ENCODE measurements around the gene PIP5K1C.
A peak's percentile ranks its signal among the peaks of the same experiment; 100 is the strongest.
"Not testable (repeated sequence)": the region's sequence is repeated elsewhere in the genome, so short reads cannot be mapped to it uniquely, and the experiment has no call there.

PIP5K1C gene

DNA sequence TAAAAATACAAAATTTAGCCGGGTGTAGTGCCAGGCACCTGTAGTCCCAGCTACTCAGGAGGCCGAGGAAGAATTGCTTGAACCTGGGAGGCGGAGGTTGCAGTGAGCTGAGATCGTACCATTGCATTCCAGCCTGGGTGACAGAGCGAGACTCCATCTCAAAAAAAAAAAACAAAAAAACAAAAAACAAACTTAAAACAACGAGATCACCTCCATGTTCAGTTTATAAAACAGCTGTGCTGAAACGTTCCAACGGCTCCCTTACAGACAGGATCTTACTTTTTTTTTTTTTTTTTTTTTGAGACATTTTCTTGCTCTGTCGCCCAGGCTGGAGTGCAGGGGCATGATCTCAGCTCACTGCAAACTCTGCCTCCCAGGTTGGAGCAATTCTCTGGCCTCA lies 71.5 kb downstream of the PIP5K1C start:
- not testable (repeated sequence) for DNase-seq

- DNase-seq, result no peak
Observed at GRCh38 chr19:3627351-3627723, 72.9 kb downstream of the PIP5K1C start.

DNA sequence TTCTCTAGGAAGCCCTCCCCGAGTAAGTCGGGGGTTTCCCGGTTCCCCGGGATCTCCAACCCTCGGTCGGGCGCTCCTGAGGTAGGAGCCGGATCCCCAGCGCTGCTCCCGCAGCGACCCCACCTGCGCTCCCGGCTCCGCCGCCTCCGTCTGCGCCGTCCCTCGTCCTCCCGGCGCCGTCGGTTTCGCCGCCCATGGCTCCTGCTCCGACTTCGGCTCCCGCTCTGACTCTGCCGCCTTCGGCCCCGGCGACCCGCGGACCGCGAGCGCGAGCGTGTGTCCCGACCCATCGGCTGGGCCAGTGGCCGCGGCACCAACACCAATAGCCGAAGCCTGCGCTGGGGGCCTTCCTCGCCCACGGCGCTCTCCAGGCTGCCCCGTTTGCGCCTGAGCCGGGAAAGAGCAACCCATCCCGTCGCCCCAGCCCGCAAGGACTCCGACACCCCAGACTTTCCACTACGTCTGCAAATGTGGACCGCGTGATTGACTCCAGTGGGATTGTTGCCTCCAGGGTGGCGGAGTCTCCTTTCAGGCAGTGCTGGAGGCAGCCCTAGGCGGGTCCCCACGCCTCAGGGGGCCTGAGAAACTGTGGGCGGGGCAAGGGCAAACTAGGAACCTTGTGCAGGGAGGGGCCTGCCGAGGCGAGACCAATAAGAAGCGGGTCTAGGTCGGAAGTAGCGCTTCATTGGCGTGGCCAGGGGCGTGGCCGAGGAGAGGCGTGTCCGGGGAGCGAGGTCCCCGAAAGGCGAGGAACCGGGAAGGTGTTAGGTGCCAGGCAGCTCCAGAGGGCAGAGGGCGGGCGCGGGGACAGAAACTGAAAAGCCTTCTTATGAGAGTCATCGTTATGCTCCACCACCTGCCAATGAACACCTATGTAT lies 73.6 kb downstream of the PIP5K1C start, which contains the start of gene CACTIN:
CACTIN (minus strand) TSS at position 318 of the 878 bp plus-strand sequence; CDS start at position 290, 28 bp downstream.
- DNase-seq, result peak; percentile 81 to 99 (median 96)

DNA sequence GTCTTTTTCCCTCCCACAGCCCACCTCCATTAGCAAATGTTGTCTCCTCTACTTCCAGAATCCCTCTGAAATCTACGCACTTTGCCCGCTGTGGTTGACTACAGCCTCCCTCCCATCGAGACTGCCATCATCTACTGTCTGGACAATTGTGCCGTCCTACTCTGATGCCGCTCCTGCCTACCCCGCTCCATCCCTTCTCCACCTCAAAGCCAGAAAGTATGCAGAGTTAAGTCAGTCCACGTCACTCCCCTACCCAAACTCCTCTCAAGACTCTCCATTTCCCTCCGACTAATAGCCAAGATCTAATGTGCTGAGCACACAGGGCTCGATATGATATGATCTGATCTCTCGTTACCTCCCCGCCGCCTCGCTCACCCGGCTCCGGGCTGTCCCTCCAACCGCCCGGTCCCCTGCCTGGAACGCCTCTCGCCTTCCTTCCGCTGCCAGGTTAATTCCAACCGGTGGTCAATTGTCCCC lies 74.2 kb downstream of the PIP5K1C start:
- no peak for DNase-seq

DNA sequence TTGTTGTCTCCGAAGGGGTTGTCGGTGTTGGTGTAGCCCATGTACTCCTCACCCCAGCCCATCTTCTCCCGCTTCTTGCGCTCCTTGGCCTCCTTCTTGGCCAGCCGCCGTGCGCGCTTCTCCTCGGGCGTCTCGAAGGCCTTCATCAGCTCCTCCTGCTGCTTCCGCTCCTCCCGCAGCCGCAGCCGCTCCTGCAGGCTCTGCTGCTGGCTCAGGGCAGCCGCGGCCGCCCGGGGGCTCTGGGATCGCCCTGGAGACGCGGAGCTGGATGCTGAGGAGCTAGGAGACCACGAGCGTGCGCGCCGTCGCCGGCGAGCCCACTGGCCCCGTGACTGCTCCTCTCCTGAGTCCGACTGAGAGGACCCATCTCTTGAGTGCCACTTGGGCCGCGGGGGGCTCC lies 76.6 kb downstream of the PIP5K1C start:
- DNase-seq, result no peak

- DNase-seq, result no peak
Observed at GRCh38 chr19:3622224-3622623, 78.0 kb downstream of the PIP5K1C start.

DNA sequence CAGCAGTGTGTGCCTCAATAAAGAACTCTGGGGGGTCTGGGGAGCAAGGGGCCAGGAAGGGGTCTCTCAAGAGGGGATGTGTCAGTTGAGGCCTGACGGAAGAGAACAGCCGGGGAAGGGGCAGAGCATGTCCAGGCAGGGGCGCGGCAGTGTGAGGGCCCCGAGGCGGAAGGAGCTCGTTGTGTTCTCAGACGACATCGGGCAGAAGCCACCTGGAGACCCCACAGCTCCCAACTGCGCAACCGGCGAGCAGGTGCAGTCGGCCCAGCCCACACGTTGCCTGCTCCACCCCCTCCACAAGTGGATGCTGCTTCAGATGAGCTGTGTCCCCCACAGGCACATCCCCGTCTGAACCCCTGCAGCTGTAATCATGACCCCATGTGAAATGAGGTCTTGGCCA lies 78.6 kb downstream of the PIP5K1C start:
- no peak for DNase-seq

DNA sequence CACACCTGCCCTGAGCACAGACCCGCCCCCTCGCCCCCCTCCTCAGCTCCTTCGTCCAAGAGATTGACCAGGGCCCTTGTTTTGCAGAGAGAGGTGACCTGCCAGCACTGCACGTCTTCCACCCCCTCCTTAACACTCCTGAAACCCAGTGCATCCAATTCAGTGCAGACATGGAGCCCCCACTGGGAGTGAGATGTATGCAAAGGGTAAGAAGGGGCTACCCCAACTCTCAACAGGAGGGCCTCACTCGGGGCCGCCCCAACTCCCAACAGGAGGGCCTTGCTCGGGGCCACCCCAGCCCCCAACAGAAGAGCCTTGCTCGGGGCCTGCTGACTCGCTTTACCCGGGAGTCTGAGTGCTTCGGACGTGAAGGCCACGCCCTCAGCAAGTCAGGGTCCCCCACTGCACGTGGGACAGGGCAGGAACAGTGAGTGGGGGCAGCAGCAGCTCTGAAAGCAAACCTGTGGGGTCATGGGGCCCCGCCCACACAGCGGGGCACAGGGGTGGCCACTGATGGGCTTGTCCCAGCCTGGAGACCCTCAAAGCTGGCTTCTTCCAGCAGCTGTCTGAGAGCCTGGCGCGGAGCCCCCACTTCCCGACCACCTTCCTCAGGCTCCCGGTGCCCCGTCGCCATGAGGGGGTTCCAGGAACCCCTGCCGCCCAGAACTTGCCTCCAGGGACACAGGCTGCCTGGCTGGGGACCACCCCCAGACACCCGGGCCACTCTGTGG lies 79.3 kb downstream of the PIP5K1C start:
- no peak for DNase-seq

GRCh38 chr19:3620145-3620816 lies 80.0 kb downstream of the PIP5K1C start:
- DNase-seq, result no peak

GRCh38 chr19:3619631-3620012 lies 80.6 kb downstream of the PIP5K1C start:
- no peak for DNase-seq

- DNase-seq, result no peak
Observed at GRCh38 chr19:3618811-3619630, 81.2 kb downstream of the PIP5K1C start.

DNA sequence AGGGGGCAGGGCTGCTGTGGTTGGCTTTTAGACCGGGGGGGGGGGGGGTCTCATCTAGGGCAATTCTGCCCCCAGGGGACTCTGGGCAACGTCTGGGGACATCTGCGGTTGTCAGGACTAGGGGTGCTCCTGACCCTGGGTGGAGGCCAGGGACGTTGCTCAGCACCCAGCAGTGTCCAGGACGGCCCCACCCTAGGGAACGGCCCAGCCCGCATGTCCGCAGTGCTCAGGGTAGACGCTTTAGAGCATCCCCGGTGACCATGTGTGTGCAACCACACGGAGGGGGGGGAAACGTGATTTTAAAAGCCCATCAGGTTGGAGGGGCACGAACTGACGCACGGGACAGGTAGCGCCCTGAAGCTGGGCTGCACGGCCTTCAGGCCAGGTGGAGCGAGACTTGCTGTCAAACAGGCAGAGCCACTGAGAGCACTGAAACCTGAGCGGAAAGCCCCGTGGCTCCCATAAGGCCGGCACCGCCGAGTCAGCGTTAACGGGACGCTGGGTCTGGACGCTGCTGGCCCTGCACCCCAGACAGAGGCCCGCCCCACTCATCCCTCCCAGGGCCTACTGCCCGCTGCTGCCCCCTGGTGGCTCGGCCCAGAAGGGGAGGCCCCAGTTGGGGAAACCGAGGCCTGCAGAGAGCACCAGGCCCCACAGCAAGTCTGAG lies 82.0 kb downstream of the PIP5K1C start:
- peak in 38 of 51 donors; percentile 2 to 71 (median 24) for DNase-seq

DNA sequence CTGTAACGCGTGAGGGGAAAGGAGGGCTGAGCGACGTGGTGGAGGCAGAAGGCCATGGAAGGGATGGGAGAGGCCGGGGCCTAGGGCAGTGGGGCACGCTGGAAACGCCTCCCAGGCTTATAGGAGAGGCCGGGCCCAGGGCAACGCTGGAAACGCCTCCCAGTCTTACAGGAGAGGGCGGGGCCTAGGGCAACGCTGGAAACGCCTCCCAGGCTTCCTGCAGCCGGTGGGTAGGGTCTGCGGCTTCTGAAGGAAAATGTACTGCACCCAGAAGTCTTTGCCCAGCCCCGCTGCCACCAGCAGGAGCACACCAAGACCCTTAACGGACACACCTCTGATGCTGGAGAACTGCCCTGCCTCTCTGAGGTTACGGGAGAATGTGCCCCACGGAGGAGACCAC lies 82.8 kb downstream of the PIP5K1C start:
- no peak for DNase-seq

GRCh38 chr19:3615524-3616135 lies 84.6 kb downstream of the PIP5K1C start:
- DNase-seq, result no peak

DNA sequence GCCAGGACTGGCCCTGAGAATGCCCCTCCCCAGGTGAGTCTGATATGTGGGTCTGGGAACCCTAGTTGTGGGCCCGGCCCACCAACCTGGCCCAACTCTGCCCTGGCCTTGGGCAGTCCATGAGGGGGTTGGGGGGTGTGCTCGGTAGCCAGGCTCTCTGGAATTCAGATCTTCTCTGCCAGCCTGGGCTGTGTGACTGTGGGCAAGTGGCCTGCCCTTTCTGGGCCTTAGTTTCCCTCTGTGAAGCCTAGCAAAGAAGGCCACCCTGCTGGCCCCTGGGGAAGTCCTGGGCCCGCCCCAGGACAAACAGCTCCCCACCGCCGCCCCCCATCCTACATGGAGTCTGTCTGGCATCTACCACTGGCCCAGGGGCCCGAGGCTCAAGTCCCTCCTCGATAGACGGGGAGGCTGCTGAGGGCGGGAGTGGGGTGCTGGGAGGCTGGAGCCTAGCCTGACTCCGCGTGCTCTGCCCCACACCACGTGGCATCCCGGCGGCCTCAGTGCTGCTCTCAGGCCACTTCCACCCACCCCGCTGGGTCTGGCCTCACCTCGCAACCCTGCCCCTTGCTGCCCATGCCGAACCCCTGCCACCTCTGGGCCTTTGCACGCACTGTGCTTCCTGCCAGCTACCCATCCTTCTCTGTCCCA lies 85.3 kb downstream of the PIP5K1C start:
- no peak for DNase-seq

- no peak for DNase-seq
Observed at GRCh38 chr19:3613818-3614661, 86.2 kb downstream of the PIP5K1C start.

GRCh38 chr19:3612901-3613741 lies 87.1 kb downstream of the PIP5K1C start:
- DNase-seq, result no peak

- DNase-seq, result no peak
Observed at GRCh38 chr19:3612330-3612729, 87.9 kb downstream of the PIP5K1C start.

All from hypothalamus (tissue), 51 donors.